Measurements from ENCODE around the gene G0S2. TPM values are rescaled to one million over a fixed set of nuclear protein-coding genes. Genes with fewer than 3 reads are reported as not detected.
A peak's percentile ranks its signal among the peaks of the same experiment; 100 is the strongest.

The G0S2 gene
- total and polyA plus RNA-seq, 2 experiments from 2014 or later, result 3.2 to 8.2 TPM

DNA sequence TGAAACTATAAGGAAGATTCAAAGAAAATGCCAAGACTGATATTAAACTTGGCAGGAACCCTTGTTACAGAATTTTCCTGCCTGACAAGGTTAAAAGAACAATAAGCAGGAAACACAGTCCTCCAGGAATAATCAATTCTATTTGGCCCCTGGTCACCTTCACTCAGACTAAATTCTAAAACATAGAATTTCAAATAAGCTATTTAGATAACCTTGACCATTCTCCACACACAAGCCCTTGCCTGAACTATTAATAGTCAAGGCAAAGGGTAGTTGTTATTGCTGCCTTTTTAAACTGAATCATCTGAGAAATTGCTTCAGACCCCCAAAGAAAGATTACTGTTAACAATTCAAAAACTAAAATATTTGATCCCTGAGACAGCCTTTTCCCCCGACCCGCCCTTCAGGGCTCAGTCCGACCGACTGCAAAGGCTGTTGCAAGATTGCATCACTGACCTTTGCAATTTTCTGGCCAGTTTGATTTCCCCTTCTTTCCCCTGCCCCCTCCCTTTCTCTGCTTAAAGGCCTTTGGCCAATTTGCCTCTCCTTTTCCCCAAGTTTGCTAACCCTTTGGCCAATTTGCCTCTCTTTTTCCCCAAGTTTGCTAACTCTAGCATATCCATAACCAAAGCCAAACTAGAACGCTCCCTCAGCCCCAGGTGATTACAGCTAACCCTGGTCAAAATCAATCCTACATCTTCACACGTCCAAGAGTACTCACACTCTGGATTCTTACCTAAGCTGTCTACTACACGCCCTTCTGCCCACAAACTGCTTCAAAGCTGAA lies 1.4 kb upstream of the G0S2 start:
- Histone ChIP-seq H4K20me1 (replicated peaks; ENCODE audit: insufficient read depth) (no peaks in the 10 kb centered on the region), H2AFZ (peak overlapping the region; percentile 63; the same call in 1 of the 2 replicates), H3K4me3 (peak overlapping the region; percentile 83; the same call in 1 of the 2 replicates), H3K4me1 (ENCODE audit: insufficient read depth) (peaks cover 19% of the 10 kb centered on the region), H3K27me3 (ENCODE audit: insufficient read depth) (peaks cover 65% of the 10 kb centered on the region), H3K79me2 (replicated peaks; ENCODE audit: insufficient read depth) (no peaks in the 10 kb centered on the region), H3F3A (replicated peaks; ENCODE audit: low read depth) (no peaks in the 10 kb centered on the region), H3K36me3 (ENCODE audit: insufficient read depth) (no peaks in the 10 kb centered on the region), H3K9me2 (ENCODE audit: insufficient read depth) (peaks cover 15% of the 10 kb centered on the region; the same call in 1 of the 2 replicates), H3K4me2 (peak overlapping the region; percentile 99), H3K27ac (ENCODE audit: low read depth) (no peak overlapping the region; the same call in 1 of the 2 replicates)
- peaks cover 45% of the 10 kb centered on the region for H3K27me3 Mint-ChIP-seq (ENCODE audit: insufficient read depth, low read depth, poor library complexity)
- H3K9me3 Mint-ChIP-seq, result no peaks in the 10 kb centered on the region; the same call in 2 of the 3 replicates
- peaks cover 25% of the 10 kb centered on the region for H3K4me1 Mint-ChIP-seq
- H3K36me3 Mint-ChIP-seq (ENCODE audit: low read depth), result no peaks in the 10 kb centered on the region
- TF ChIP-seq, protein P1, sequence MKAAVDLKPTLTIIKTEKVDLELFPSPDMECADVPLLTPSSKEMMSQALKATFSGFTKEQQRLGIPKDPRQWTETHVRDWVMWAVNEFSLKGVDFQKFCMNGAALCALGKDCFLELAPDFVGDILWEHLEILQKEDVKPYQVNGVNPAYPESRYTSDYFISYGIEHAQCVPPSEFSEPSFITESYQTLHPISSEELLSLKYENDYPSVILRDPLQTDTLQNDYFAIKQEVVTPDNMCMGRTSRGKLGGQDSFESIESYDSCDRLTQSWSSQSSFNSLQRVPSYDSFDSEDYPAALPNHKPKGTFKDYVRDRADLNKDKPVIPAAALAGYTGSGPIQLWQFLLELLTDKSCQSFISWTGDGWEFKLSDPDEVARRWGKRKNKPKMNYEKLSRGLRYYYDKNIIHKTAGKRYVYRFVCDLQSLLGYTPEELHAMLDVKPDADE (IDR thresholded peaks at IDR 0.05), result no peak
- TF ChIP-seq ZNF114 (CRISPR knock-in tag; IDR thresholded peaks at IDR 0.05) (no peak), STAT1 (IDR thresholded peaks at IDR 0.05; ENCODE audit: unreplicated experiment) (no peak), REST (IDR thresholded peaks at IDR 0.05; ENCODE audit: unreplicated experiment) (no peak), ZNF331 (CRISPR knock-in tag; IDR thresholded peaks at IDR 0.05; ENCODE audit: low read depth) (no peak), JUNB (IDR thresholded peaks at IDR 0.05; ENCODE audit: unreplicated experiment) (no peak), NANOG (IDR thresholded peaks at IDR 0.05; ENCODE audit: borderline replicate concordance) (no peak), CREB1 (CRISPR knock-in tag; IDR thresholded peaks at IDR 0.05; ENCODE audit: low read depth) (no peak), EZH2 (IDR thresholded peaks at IDR 0.05; ENCODE audit: low read depth, unreplicated experiment) (no peak), POLR2AphosphoS5 (IDR thresholded peaks at IDR 0.05; ENCODE audit: low read depth) (no peak), EZH2phosphoT487 (IDR thresholded peaks at IDR 0.05; ENCODE audit: unreplicated experiment) (no peak)
- TF ChIP-seq, protein P2, sequence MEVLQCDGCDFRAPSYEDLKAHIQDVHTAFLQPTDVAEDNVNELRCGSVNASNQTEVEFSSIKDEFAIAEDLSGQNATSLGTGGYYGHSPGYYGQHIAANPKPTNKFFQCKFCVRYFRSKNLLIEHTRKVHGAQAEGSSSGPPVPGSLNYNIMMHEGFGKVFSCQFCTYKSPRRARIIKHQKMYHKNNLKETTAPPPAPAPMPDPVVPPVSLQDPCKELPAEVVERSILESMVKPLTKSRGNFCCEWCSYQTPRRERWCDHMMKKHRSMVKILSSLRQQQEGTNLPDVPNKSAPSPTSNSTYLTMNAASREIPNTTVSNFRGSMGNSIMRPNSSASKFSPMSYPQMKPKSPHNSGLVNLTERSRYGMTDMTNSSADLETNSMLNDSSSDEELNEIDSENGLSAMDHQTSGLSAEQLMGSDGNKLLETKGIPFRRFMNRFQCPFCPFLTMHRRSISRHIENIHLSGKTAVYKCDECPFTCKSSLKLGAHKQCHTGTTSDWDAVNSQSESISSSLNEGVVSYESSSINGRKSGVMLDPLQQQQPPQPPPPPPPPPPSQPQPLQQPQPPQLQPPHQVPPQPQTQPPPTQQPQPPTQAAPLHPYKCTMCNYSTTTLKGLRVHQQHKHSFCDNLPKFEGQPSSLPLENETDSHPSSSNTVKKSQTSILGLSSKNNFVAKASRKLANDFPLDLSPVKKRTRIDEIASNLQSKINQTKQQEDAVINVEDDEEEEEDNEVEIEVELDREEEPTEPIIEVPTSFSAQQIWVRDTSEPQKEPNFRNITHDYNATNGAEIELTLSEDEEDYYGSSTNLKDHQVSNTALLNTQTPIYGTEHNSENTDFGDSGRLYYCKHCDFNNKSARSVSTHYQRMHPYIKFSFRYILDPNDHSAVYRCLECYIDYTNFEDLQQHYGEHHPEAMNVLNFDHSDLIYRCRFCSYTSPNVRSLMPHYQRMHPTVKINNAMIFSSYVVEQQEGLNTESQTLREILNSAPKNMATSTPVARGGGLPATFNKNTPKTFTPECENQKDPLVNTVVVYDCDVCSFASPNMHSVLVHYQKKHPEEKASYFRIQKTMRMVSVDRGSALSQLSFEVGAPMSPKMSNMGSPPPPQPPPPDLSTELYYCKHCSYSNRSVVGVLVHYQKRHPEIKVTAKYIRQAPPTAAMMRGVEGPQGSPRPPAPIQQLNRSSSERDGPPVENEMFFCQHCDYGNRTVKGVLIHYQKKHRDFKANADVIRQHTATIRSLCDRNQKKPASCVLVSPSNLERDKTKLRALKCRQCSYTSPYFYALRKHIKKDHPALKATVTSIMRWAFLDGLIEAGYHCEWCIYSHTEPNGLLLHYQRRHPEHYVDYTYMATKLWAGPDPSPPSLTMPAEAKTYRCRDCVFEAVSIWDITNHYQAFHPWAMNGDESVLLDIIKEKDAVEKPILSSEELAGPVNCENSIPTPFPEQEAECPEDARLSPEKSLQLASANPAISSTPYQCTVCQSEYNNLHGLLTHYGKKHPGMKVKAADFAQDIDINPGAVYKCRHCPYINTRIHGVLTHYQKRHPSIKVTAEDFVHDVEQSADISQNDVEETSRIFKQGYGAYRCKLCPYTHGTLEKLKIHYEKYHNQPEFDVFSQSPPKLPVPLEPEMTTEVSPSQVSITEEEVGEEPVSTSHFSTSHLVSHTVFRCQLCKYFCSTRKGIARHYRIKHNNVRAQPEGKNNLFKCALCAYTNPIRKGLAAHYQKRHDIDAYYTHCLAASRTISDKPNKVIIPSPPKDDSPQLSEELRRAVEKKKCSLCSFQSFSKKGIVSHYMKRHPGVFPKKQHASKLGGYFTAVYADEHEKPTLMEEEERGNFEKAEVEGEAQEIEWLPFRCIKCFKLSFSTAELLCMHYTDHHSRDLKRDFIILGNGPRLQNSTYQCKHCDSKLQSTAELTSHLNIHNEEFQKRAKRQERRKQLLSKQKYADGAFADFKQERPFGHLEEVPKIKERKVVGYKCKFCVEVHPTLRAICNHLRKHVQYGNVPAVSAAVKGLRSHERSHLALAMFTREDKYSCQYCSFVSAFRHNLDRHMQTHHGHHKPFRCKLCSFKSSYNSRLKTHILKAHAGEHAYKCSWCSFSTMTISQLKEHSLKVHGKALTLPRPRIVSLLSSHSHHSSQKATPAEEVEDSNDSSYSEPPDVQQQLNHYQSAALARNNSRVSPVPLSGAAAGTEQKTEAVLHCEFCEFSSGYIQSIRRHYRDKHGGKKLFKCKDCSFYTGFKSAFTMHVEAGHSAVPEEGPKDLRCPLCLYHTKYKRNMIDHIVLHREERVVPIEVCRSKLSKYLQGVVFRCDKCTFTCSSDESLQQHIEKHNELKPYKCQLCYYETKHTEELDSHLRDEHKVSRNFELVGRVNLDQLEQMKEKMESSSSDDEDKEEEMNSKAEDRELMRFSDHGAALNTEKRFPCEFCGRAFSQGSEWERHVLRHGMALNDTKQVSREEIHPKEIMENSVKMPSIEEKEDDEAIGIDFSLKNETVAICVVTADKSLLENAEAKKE (CRISPR knock-in tag; IDR thresholded peaks at IDR 0.05), result no peak
- TF ChIP-seq, protein P3, sequence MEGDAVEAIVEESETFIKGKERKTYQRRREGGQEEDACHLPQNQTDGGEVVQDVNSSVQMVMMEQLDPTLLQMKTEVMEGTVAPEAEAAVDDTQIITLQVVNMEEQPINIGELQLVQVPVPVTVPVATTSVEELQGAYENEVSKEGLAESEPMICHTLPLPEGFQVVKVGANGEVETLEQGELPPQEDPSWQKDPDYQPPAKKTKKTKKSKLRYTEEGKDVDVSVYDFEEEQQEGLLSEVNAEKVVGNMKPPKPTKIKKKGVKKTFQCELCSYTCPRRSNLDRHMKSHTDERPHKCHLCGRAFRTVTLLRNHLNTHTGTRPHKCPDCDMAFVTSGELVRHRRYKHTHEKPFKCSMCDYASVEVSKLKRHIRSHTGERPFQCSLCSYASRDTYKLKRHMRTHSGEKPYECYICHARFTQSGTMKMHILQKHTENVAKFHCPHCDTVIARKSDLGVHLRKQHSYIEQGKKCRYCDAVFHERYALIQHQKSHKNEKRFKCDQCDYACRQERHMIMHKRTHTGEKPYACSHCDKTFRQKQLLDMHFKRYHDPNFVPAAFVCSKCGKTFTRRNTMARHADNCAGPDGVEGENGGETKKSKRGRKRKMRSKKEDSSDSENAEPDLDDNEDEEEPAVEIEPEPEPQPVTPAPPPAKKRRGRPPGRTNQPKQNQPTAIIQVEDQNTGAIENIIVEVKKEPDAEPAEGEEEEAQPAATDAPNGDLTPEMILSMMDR (conservative IDR thresholded peaks at IDR 0.05; ENCODE audit: low read depth in 2 of 2), result no peak
- DNase-seq (ENCODE audit: low spot score) (no peak), ATAC-seq (no peak)
- H3K4me3 Mint-ChIP-seq, result peak overlapping the region; percentile 79
- H3K27ac Mint-ChIP-seq, result peak overlapping the region; percentile 72; the same call in 1 of the 2 replicates
